NCI-H748 (cell line): ENCODE measurements around the gene CST9.

Experiments
- DNase-seq: peaks from one replicate; lab custom pipeline; 2025; ENCODE audit not compliant: unreplicated experiment; lab: John Stamatoyannopoulos, UW

The CST9 gene

GRCh38 chr20:23554401-23554800 lies 51.3 kb downstream of the CST9 start:
- no peak for DNase-seq
